GM19238 (cell line): ENCODE results near the gene KRTAP27-1.

Source experiments
- DNase-seq: peaks from one replicate; pipeline ENCODE4 v3.0.0; 2011; ENCODE audit warnings: low spot score; ENCODE audit not compliant: insufficient read length

KRTAP27-1 gene

GRCh38 chr21:30337276-30337744, at the start of gene KRTAP27-1:
Gene KRTAP27-1 (minus strand): TSS chr21:30337694. CDS start chr21:30337668, 26 bp downstream.
- DNase-seq: no peak

DNA sequence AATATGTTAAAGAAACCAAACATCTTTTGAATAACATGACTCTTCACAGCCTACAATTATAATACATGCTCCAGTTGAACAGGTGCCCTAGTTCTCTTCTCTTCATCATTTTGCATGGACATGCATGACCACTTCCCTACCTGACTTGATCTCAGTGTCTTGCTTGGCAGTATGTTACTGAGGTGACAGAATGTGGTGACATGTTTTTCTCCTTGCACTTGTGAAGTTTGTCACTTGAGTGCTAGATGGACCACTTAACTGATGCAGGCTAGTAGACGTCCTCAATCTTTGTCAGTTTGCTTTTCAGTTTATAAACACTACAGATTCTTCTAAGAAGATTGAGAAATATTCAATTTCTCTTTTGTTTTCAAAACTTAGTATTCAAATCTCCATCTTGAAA, 44.7 kb upstream of the KRTAP27-1 start:
- no peak for DNase-seq

GRCh38 chr21:30372139-30372770, 34.8 kb upstream of the KRTAP27-1 start, which contains the start of gene KRTAP13-2:
Gene KRTAP13-2 (minus strand): TSS chr21:30372271. CDS start chr21:30372213, 58 bp downstream.
- DNase-seq: no peak

GRCh38 chr21:30355906-30356305, 18.4 kb upstream of the KRTAP27-1 start:
- DNase-seq: no peak

- DNase-seq: no peak
Measured at GRCh38 chr21:30354308-30355005, 17.0 kb upstream of the KRTAP27-1 start.

- DNase-seq: no peak
Measured at GRCh38 chr21:30351534-30351933, 14.0 kb upstream of the KRTAP27-1 start.

DNA sequence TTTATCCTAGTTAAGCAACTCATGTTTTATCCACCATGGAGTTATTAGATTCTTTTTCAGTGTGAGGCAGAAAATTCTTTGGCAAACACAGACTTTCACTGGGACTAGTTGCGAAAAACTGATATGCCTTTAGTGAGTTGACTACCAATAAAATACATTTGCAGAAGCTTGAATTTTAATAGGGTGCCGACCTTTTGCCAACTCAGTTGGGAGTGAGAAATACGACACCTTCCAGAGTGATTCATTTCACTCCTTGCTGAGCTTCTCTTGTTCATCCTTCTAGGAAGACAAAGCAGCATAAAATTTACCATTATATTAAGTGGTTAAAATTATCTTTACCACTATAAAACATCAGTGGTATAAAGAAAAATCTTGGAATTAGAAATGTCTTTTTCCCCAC, 12.1 kb upstream of the KRTAP27-1 start:
- no peak for DNase-seq

DNA sequence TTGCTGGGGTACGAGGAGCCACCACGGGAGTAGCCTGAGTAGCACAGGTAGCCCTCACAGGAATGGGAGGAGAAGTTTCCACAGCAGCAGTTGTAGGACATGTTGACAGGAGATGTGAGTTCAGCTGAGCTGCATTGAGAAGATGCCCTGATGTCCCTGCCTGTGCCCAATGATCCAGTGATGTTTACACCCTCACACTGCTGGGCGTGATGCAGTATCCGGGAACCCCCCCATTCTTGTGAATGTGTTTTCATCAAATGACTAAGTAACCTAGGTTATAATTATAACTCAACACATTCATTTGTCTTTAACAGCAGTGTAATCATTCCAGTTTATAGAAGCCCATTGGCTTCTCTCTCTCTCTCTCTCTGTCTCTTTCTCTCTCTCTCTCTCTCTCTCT, 11.0 kb upstream of the KRTAP27-1 start, which contains the start of gene KRTAP23-1:
TSS of gene KRTAP23-1 (minus strand) at position 101 of the 400 bp plus-strand sequence. CDS start at position 101, 0 bp downstream.
- DNase-seq: no peak

- DNase-seq: no peak
Measured at GRCh38 chr21:30345014-30345413, 7.5 kb upstream of the KRTAP27-1 start.

DNA sequence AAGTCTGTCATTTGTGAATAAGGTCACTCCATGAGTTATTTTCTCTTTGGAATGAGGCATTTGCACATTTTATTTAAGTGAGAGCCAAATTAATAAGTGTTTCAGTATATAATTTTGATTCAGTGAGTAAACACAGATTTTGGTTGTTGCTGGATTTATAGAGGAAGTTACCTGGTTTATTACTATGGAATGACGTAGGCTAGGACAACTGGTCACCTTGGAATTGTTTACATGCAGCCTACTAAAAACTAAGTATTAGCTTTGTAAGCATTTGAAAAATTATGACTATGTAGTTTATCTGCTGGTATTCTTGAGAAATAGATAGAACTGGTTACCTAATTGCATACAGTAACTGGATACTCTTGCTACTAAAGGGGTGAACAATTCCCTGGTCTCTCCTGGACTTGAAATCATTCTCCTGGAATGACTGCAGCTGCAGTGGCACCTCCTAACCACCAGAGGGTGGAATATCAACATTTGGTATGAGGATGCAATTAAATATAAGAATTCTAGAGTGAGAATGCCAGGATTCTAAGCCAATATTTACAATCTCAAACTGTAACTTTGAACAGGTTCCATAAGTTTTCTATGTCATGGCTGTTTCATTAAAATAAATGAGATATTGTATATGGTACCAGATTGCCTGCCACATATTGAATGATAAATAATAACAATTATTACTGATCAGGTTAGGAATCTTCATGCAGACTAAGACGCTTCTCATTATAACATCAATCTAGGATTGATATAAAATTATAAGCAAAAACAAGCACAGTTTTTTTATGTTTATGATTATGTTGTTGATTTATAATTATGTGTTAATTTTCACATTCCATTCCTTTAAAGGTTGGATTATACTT, 3.5 kb upstream of the KRTAP27-1 start:
- peak; percentile 2 for DNase-seq

DNA sequence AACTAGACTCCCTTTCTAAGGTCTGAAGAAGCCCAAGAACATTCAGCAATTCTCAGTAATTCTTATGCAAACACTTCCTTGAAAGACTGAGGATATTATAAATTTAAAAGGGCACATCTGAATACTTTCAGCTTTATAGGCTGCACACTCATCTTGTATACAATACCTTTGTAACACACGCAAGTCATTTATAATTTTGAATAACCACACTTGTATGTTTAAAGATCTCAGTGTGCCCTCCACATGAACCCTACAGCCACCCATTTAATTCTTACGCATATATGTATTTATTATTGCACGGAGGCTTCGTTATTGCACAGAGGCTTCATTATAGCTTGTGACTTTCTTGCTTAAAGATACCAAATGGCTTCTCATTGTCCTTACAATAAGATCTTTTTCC, 1.2 kb upstream of the KRTAP27-1 start:
- no peak for DNase-seq

GRCh38 chr21:30337772-30338171, 278 bp upstream of the KRTAP27-1 start:
- DNase-seq: no peak

- DNase-seq: no peak
Measured at GRCh38 chr21:30336596-30336995, 898 bp downstream of the KRTAP27-1 start.

- DNase-seq: no peak
Measured at GRCh38 chr21:30333736-30334135, 3.8 kb downstream of the KRTAP27-1 start.

GRCh38 chr21:30332681-30333080, 4.8 kb downstream of the KRTAP27-1 start:
- DNase-seq: no peak

GRCh38 chr21:30329203-30329875, 8.2 kb downstream of the KRTAP27-1 start:
- no peak for DNase-seq

GRCh38 chr21:30326390-30326789, 11.1 kb downstream of the KRTAP27-1 start:
- DNase-seq: no peak

GRCh38 chr21:30320215-30320614, 17.3 kb downstream of the KRTAP27-1 start, which contains the start of gene KRTAP26-1:
Gene KRTAP26-1 (minus strand): TSS chr21:30320315. CDS start chr21:30320035, 280 bp downstream.
- DNase-seq: no peak

- no peak for DNase-seq
Measured at GRCh38 chr21:30315701-30316100, 21.8 kb downstream of the KRTAP27-1 start.

DNA sequence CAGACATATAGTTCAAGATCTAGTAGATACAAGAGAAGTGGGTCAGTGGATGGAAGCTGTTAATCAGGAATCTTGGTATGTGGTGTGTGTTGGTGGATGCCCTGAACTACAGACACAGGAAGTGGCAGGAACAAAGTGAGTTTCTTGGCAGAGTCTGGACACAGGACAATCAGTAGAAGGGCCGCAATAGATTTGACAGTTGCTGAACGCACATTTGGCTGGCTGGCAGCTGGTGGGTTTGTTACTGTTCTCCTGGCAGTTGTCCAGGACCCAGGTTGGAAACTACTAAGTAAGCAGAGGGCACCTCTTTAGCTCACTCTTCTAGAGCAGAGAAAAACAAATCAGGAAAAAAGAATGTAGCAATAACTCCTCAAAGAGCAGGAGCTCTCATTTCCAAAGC, 30.6 kb downstream of the KRTAP27-1 start:
- no peak for DNase-seq

DNA sequence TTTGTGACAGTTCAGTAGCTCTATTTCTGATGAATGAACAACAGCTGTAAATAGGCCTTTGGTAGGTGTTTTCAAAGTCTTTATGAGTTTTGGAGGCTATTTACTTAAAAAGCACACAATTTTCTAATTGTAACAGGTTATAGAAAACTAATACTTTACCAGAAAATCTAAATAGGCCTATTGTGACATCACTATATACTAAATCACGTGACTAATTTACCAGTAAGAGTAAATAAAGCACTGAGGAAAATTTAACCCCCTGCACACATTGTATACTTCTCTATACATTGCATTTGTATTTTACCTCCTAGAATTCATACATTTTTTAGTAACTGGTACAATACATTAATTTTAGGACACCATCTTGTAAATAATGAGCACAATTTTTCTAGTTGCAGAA, 32.4 kb downstream of the KRTAP27-1 start:
- DNase-seq: no peak
